ENCODE measurements around the gene EPN3.

Gene EPN3

DNA sequence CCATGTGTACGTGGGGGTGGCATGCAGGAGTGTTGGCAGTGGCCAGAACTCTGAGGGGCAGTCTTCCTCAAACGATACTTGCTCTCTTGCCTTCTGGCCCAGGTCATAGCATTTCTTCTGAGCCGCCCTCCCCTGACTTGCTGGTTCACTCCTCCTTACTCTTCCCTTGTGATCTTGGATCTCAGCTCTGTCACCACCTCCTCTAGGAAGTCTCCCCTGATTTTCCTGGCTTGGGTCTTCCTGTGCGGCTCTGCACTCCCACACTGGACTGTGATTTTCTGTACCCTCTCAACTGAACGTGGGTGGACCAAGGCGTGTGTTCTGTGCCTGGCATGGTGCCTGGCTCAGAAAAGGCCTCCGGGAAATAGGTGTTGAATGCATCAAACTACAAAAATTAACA, 2.9 kb downstream of the EPN3 start:
- no peak for DNase-seq

DNA sequence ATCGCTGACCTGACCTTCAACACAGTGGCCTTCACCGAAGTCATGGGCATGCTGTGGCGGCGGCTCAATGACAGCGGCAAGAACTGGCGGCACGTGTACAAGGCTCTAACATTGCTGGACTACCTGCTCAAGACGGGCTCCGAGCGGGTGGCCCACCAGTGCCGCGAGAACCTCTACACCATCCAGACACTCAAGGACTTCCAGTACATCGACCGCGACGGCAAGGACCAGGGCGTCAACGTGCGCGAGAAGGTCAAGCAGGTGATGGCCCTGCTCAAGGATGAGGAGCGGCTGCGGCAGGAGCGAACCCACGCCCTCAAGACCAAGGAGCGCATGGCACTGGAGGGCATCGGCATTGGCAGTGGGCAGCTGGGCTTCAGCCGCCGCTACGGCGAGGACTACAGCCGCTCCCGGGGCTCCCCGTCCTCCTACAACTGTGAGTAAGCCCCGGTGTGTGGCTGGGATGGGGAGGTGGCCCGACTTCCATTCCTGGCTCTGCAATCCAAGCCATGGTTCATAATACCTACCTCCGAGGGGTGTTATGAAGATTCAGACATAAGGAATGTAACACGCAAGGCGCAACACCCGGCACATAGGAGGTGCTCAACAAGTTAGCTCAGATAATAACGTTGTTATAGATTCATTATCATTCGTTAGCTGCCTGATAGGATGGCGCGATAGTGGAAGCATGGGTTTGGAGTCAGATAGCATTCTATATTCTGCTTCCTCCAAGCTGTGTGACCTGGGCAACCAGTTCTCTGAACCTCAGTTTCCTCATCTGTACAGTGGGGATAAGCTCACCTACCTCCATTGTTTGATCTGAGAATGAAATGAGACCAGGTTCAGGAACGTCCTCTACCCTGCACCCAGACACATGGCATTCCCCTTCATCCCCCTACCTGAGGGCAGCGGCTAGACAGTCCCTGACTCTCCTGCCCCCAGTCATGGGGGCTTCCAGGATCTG, 4.4 kb downstream of the EPN3 start:
- no peak for DNase-seq

DNA sequence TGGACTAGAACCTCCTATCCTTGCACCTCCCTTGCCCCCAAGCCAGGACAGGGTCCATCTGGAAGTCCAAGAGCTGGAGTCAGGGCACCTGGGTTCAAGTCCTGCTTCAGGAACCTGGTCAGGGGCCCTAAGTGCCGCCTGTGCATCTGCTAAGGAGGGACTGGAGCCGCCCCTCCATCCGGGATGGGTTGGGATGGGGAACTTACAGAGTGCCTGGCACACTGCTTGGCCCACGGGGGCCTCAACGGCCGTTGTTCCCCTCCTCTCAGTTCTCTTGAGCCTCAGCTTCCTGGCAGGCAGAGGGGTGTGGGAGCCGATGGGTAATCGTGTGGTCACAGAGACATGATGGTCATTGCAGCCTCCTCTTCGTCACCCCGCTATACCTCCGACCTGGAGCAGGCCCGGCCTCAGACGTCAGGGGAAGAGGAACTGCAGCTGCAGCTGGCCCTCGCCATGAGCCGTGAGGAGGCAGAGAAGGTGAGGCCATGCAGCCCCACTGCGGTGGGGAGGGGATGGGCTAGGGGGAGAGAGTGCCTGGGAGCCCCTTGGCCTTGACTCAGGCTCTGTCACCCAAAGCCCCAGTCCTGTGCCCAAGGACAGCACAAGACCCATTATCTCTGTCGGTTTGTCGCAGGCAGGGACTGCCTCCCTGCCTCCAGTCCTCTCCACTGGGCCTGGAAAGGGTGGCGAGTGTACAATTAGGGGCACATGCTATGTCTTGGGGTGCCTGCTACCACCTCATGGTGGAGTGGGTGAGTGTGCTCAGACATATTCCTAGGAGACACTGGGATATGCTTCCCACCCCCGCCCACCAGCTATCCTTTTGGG, 5.4 kb downstream of the EPN3 start:
- DNase-seq = no peak

DNA sequence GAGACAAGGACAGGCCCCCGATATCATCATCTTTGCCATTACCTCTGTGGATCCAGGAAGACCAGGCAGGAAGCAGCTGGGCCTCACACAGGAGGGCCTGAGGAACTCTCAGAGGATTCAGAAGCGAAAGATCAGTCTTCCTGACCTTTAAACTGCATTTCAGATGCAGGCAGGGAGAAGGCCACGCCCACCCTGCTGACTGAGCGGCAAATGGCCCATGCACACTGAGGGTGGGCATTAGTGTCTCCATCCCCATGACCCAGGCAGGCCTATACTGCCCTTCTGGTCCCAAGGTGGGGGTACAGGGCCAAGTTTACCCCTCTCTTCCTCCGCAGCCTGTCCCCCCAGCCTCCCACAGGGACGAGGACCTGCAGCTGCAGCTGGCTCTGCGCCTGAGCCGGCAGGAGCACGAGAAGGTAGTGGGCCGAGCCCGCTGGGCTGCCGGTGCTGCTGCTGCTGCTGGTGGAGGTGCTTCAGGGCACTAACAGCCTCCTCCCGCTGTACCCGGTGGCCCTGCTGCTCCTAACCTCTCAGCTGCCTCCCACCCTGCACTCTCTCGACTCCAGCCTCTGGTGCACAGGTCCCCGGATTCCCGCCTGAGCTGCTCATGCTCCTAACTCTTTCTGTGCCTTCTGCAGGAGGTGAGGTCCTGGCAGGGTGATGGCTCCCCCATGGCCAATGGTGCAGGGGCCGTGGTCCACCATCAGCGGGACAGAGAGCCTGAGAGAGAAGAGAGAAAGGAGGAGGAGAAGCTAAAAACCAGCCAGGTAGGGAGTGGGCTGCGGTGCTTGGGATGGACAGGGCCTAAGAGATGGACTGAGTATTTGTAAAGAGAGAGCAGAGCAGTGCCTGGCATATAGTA, 6.2 kb downstream of the EPN3 start:
- DNase-seq = no peak

DNA sequence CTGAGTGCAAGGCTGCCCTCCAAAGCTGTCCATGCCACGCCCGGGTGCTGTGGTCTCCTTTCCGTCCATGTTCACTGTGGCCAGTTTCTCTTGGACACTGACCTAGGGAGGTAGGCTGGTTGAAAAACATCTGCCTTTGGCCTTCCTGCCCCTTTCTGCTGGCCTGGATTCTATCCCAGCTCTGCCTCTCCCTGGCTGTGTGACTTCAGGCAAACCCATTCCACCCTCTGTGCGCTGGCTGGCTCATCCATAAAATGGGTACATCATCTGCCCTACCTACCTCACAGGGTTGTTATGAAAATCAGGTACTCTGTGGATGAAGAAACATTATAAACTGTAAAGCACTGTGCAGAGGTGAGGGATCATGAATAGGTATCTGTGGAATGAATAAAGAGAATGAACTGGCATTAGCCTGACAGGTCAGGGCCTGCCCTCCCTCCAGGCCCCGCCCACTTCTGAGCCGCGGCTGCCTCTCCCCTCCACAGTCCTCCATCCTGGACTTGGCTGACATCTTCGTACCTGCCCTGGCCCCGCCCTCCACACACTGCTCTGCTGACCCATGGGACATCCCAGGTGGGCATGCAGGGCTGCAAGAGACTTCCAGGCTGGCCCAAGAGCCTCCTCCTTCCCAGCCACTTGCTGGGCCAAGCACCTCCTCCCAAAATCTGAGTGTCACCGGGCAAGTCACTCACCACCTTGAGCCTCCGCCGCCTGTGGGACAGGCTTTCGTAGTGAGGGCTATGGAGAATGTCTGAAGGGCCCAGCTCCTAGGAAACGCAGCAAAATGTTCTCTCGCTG, 7.4 kb downstream of the EPN3 start:
- no peak for DNase-seq

DNA sequence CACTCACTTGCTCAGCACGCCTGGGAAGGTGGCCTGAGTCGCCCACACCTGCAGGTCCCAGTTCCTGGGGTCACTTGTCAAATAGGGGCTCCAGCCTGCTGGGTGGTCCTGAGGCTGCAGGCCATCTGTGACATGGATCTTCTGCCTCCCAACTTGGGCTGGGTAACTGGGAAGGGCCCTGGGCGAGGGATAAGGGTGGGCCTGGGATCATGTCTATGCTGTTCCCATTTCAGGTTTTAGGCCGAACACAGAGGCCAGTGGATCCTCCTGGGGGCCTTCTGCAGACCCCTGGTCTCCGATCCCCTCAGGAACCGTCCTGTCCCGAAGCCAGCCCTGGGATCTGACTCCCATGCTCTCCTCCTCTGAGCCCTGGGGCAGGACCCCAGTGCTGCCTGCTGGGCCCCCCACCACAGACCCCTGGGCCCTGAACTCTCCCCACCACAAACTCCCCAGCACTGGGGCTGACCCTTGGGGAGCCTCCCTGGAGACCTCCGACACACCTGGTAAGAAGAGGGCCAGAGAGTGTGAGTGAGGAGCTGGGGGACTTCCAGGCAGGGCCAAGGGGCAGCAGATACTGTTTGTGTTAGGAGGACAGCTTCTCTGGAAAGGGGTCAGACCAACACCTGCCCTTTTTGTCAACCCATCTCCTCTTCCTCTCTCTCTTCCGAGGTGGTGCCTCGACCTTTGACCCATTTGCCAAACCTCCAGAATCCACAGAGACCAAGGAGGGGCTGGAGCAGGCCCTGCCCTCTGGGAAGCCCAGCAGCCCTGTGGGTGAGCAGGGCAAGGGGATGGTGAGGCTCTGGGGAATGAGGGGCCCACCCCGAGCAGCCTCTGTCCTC, 8.2 kb downstream of the EPN3 start:
- DNase-seq = no peak

DNA sequence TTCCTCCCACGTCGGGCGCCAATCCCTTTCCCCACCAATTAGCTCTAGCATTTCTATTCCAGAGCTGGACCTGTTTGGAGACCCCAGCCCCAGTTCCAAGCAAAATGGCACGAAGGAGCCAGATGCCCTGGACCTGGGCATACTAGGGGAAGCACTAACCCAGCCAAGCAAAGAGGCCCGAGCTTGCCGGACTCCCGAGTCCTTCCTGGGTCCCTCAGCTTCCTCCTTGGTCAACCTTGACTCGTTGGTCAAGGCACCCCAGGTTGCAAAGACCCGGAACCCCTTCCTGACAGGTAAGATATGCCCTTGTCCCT, 8.8 kb downstream of the EPN3 start:
- DNase-seq = no peak

DNA sequence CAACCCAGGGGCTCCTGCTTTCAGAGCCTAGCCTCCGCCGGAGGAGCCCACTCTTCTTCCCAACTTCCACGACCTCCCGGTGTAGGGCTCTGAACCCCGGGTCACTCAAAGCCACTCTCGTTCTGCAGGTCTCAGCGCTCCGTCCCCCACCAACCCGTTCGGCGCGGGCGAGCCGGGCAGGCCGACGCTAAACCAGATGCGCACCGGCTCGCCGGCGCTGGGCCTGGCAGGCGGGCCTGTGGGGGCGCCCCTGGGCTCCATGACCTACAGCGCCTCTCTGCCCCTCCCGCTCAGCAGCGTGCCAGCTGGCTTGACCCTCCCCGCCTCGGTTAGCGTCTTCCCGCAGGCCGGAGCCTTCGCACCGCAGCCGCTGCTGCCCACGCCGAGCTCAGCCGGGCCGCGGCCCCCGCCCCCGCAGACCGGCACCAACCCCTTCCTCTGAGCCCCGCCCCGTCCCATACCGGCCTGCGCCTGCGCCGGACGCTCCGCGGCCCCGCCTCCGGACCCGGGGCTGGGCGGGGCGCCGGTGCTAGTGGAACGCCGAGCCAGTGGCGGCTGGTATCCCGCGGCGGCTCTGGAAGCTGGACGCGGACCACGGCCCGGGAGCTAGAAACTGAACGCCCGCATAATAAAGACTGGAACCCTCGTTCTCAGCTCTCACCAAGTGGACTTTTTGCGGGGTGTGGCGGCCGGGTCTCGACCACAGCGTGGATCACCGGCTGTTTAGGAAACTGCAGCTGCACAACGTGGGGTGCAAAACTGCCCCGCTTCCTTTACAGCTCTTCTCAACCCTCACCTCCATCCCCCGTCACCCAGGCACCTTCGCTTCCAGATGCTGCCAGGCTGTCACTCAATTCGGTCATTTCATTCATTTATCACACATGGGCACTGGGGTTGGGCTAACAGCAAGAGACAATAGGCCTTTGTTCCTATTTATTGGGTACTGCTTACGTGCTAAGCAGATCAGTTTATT, 9.5 kb downstream of the EPN3 start:
- DNase-seq = peak; percentile 79 to 85

DNA sequence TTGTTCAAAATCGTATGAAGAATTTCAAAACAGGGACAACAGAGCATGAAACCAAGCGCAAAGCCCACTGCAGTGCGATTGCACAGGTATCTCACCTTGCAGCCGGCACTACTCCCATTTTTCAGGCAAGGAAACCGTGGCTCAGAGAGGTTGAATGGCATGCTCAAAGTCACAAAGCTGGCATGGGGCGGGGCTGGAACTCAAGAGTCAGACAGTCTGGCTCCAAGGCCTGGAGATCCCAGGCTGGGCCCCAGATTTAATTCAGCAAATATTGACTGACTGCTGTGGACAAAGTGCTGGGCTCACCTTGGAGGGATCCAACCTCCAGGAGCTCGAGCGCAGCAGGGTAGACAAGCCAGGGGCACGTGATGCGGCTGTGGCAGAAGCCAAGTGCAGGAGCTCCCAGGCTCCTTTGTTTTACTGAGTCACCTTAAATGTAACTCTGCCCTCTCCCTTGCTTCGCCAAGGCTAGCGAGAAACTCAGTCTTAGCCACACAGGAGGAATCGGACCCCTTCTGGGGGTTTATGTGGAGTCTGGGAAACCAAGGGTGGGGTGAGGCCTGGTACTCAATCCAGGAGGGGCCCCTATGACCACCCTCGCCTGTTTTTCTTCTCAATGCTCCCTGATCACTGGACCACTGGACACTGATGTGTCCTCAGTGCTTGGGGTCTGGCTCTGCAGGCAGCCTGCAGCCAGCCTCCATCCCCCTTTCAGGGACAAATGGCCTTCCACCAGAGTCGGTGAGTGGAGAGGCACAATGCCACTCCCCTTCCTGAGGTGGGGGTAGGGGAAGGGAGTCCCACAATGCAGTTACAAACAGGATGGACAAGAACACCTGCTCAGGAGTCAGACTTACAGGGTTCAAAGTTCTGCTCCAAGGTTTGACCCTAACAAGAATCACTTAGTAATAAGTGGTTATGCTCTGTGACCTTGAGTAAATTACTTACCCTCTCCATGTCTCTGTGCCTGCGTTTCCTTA, 10.6 kb downstream of the EPN3 start:
- DNase-seq = no peak

DNA sequence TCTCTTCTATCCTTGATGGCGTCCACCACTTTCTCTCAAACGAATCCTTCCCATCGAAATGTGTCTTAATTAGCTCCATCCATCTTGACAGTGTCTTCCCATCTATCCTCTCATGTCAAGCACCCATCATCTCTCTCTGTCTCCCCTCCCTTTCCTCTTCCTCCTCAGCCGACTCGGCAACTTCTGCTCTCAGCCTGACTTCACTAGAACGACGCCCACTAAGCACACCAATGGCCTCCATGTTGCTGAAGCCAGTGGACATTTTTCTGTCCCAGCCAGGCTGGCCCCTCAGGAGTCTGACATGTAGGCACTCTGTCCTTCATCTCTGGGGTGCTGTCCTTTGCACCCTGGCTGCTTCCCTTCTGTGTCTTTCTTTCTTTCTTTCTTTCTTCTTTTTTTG, 12.0 kb downstream of the EPN3 start:
- no peak for DNase-seq

DNA sequence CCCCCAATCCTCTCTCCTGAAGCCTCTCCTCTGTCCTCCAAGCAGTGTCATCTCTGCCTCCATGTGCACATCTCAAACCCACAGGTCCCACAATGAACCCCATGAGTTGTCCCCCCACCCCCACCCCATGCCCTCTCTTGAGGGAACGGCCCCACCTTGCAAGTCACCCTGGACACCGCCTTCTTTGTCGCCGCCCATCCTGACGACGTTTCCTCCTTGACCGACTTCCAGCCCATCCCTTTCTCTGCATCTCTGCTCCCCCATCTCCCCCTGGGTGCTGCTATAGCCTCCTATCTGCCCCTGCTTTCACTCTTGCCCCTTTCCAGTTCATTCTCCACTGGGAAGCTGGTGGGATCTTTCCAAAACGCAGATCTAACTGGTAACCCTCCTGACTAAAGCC, 12.8 kb downstream of the EPN3 start:
- no peak for DNase-seq

DNA sequence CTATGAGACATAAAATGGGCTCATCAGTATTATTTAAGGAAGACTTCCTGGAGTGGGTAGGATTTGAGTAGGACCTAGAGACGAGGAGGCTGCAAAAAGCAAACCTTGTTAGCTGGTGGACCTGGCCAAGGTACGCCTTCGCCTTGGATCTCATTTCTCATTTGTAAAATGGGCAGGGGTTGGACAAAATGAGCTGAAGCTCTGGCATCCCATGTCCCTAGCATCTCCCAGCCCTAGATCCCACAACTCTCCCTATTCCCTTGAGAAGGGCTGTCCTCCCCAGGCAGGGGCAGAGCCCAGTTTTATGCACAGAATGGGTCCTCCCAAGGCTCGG, 14.1 kb downstream of the EPN3 start:
- DNase-seq = no peak

DNA sequence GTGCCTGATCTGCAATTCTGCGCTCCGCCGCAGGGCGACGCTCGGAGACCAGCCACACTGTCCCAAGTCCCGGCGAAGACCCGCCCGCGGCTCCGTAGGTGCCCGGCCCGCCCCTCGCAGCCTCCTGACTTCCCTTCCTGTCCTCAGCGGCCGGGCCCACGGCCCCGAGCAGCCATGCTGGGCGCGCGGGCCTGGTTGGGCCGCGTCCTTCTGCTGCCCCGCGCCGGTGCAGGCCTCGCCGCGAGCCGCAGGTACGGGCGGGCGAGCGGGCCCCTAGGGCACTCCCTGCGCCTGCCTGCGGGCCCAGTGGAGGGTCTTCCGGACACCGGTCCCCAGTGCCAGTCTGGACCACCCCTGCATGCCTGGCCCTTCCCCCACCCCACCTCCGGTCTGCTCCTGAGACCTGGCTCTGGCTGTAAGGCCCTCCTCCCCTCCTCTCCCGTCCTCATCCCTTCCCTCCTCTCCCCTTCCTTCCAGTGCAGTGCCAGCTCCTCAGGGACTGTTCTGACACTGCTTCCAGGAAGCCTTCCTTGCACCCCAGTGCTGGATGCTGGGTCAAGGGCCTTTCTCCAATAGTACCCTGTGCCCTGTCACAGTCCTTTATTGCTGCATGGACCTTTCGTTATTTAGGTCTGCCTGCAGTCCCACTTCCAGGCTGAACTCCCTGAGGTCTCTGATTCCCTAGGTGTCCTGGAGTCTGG, 14.7 kb downstream of the EPN3 start, which contains the start of gene SPATA20:
SPATA20 (plus strand) TSS at position 140 of the 701 bp plus-strand sequence; CDS start at position 175, 35 bp downstream.
- peak; percentile 74 to 81 for DNase-seq

DNA sequence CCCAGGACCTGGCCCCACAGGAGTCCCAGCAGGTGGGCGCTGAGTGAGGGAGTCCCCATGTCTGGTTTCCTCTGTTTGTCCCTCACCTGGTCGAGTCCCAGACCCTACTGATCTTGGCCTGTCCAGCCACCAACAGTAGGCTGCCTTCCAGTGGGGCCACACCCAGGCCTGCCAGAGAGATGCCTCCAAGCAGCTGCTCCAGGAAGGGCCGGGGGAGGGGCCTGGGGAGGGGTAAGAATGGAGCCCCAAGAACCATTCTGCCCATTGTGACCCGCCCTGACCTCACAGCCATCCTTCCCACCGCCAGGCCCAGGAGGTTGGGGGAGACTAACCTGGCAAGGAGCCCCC, 15.2 kb downstream of the EPN3 start:
- DNase-seq = no peak

DNA sequence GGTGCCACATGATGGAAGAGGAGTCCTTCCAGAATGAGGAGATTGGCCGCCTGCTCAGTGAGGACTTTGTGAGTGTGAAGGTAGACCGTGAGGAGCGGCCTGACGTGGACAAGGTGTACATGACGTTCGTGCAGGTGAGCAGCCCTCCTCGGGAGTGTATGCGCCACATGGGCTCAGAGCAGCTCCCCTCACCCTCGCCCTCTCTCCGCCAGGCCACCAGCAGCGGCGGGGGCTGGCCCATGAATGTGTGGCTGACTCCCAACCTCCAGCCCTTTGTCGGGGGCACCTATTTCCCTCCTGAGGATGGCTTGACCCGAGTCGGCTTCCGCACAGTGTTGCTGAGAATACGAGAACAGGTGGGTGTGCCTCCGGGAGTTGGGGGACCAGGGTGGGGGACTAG, 16.3 kb downstream of the EPN3 start:
- no peak for DNase-seq

DNA sequence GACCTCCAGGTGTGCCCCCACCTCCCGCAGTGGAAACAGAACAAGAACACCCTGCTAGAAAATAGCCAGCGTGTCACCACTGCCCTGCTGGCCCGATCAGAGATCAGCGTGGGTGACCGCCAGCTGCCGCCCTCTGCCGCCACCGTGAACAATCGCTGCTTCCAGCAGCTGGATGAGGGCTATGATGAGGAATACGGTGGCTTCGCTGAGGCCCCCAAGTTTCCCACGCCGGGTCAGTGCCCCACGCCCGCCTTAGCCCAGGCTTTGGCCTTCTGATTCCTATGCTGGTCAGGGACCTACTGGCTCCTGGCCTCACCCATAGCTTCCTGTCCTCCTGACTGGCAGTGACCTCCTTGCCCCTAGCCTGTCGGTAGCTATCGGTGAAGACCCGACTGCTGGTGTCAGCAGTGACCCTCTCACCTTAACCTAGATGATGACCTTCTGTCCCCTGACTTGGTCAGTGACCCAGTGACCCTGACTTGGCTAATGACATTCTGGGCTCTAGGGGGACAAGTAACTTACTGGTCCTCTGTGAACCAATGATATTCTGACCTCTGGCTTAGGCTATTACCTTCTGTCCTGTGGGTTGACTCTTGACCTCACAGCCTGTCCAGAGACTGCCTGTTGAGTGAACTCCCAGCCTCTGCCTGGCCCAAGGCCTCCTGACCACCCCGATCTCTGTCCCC, 16.9 kb downstream of the EPN3 start:
- no peak for DNase-seq

DNA sequence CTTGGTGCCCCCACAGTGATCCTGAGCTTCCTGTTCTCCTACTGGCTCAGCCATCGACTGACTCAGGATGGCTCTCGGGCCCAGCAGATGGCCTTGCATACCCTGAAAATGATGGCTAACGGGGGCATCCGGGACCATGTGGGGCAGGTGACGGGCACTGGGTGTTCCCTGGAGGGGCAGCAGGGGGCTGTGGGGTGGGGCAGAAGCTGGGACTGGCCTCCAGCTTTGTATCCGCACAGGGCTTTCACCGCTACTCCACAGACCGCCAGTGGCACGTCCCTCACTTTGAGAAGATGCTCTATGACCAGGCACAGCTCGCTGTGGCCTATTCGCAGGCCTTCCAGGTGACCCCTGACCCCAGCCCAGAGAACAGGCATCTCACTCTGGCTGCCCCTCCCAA, 17.4 kb downstream of the EPN3 start:
- no peak for DNase-seq

Measured in activated CD4-positive, alpha-beta T cell treated with anti-CD3 and anti-CD28 coated beads for 4 hours (primary cell).